Erythroblast (primary cell): ENCODE data around the gene CMA1.

Experiments used
- GATA1 ChIP-seq: IDR thresholded peaks from 2 replicates; pipeline ENCODE4 v1.6.1; 2011; ENCODE audit warnings: low read depth, mild to moderate bottlenecking, control low read depth, low read length, moderate library complexity
- POLR2A ChIP-seq: IDR thresholded peaks from 2 replicates; pipeline ENCODE4 v1.6.1; 2011; ENCODE audit warnings: mild to moderate bottlenecking, low read length

GRCh38 chr14:24465368-24465767 lies 42.7 kb downstream of the CMA1 start:
- TF ChIP-seq POLR2A (no peak), GATA1 (no peak)
